K562 (cell line): ENCODE results near the gene SEH1L. TPM values are rescaled to one million over a fixed set of nuclear protein-coding genes. Genes with fewer than 3 reads are reported as not detected.

ENCODE experiments used
- BHLHE40 ChIP-seq: IDR thresholded peaks from 2 replicates; pipeline ENCODE4 v1.6.1; 2011; ENCODE audit warnings: low read length, improper control_type of control experiment
- CEBPZ ChIP-seq: fragments of 150-350 bp; IDR thresholded peaks from 2 replicates; pipeline ENCODE4 v1.6.1; 2014; ENCODE audit warnings: low read depth, mild to moderate bottlenecking, low read length, borderline replicate concordance
- MEF2A ChIP-seq: IDR thresholded peaks from 2 replicates; pipeline ENCODE4 v1.6.1; 2011; ENCODE audit warnings: low read depth, mild to moderate bottlenecking, low read length, moderate library complexity; ENCODE audit not compliant: control insufficient read depth
- MIER1 ChIP-seq: fragments of 450-650 bp; IDR thresholded peaks from 2 replicates; pipeline ENCODE4 v1.6.1; 2016; ENCODE audit warnings: antibody characterized with exemption, mild to moderate bottlenecking, low read depth
- NBN ChIP-seq: fragments of 450-650 bp; IDR thresholded peaks from 2 replicates; pipeline ENCODE4 v1.6.1; 2016; ENCODE audit warnings: low read depth, mild to moderate bottlenecking
- NR4A1 ChIP-seq, 2 experiments: fragments of 250-450 bp in 1 of 2; fragments of 450-650 bp in 1 of 2; sonication (Bioruptor Pico) in 1 of 2; IDR thresholded peaks; 2 replicates each; pipeline versions ENCODE4 v1.4.0 to v1.6.1; 2016 to 2020; ENCODE audit warnings: mild to moderate bottlenecking in 2 of 2, missing compliant biosample characterization in 1 of 2, missing genetic modification characterization in 1 of 2, moderate library complexity in 1 of 2
- PRDM10 ChIP-seq: fragments of 450-650 bp; IDR thresholded peaks from 2 replicates; pipeline ENCODE4 v1.6.1; 2018; ENCODE audit not compliant: partially characterized antibody
- SMAD2 ChIP-seq: fragments of 150-350 bp; IDR thresholded peaks from 2 replicates; pipeline ENCODE4 v1.6.1; 2014; ENCODE audit warnings: low read depth, mild to moderate bottlenecking, low read length
- ZBED1 ChIP-seq: IDR thresholded peaks from 2 replicates; pipeline ENCODE4 v1.6.1; 2014
- ZNF830 ChIP-seq: fragments of 250-450 bp; sonication (Bioruptor Pico); IDR thresholded peaks from 2 replicates; pipeline ENCODE4 v1.5.0; 2021; ENCODE audit warnings: mild to moderate bottlenecking
- polyA plus RNA-seq, 8 experiments: library from polyadenylated mRNA; depleted of rRNA in 4 of 8; stranded (reverse) in 5 of 8; unstranded in 3 of 8; fragments of >200 nt; fragmentation: Nextera tagmentation in 2 of 8; fragmentation: Illumina TruSeq in 1 of 8; extraction: Ambion mirVana in 2 of 8; extraction: Trizol in 1 of 8; gene quantifications; 2 replicates each; pipeline versions ENCODE4 v1.2.1 to v1.2.3, GENCODE V29; 2011 to 2014; ENCODE audit warnings: inconsistent platforms in 1 of 8, missing spikeins in 1 of 8
- total RNA-seq, 7 experiments: library from RNA; depleted of rRNA in 6 of 7; stranded (reverse); fragments of >200 nt in 6 of 7; fragmentation: Illumina TruSeq in 2 of 7; extraction: Trizol in 2 of 7; gene quantifications; 2 replicates each; pipeline versions ENCODE4 v1.2.1 to v1.2.3, GENCODE V29; 2011 to 2021; ENCODE audit warnings: low replicate concordance in 1 of 7
- TF ChIP-seq, protein P1 (sequence below): fragments of 250-450 bp; sonication (Bioruptor Pico); IDR thresholded peaks from 2 replicates; pipeline ENCODE4 v1.8.0; 2022; ENCODE audit warnings: inconsistent platforms, mild to moderate bottlenecking, moderate library complexity, borderline replicate concordance
- TF ChIP-seq, protein P2 (sequence below): fragments of 450-650 bp; formaldehyde crosslinking; IDR thresholded peaks from 2 replicates; pipeline ENCODE4 v1.4.0; 2022; ENCODE audit warnings: missing genetic modification characterization
- TF ChIP-seq, protein P3 (sequence below): sonication (generic); formaldehyde crosslinking; IDR thresholded peaks from 2 replicates; pipeline ENCODE4 v1.8.0; 2023; ENCODE audit warnings: mild to moderate bottlenecking, missing genetic modification reagents

The SEH1L gene
- total and polyA plus RNA-seq, 9 of the 15 experiments (the other 6 are each of a cell fraction or from before 2014, with no cell fraction given): 62.2 to 180 (median 108) TPM

DNA sequence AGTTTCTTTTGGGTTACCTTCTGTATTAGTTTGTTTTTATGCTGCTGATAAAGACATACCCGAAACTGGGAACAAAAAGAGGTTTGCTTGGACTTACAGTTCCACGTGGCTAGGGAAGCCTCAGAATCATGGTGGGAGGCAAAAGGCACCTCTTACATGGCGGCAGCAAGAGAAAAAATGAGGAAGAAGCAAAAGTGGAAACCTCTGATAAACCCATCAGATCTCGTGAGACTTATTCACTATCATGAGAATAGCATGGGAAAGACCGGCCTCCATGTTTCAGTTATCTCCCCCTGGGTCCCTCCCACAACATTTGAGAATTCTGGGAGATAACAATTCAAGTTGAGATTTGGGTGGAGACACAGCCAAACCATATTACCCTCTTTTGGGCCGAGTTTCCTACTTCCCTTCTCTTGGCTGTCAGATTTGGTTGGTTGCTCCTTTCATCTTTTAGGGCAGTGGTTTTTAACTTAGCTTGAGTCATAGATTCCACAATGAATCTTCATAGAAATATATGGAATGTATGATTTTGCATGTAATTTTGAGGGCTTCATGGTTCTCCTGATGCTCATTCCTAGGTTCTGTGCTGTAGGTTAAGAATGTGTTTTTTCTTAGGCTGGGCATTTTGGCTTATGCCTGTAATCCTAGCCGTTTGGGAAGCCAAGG is 87.6 kb downstream of the SEH1L start (continued):
- TF ChIP-seq NR4A1 (CRISPR knock-in tag; IDR thresholded peaks at IDR 0.05) (no peak), NR4A1 (tag; IDR thresholded peaks at IDR 0.05) (no peak), CEBPZ (no peak), BHLHE40 (no peak), PRDM10 (peak; percentile 35), MIER1 (no peak), NBN (no peak), ZNF830 (CRISPR knock-in tag) (no peak), ZBED1 (no peak), MEF2A (no peak), SMAD2 (no peak)
- TF ChIP-seq, protein P1, sequence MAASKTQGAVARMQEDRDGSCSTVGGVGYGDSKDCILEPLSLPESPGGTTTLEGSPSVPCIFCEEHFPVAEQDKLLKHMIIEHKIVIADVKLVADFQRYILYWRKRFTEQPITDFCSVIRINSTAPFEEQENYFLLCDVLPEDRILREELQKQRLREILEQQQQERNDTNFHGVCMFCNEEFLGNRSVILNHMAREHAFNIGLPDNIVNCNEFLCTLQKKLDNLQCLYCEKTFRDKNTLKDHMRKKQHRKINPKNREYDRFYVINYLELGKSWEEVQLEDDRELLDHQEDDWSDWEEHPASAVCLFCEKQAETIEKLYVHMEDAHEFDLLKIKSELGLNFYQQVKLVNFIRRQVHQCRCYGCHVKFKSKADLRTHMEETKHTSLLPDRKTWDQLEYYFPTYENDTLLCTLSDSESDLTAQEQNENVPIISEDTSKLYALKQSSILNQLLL (CRISPR knock-in tag): no peak
- TF ChIP-seq, protein P2, sequence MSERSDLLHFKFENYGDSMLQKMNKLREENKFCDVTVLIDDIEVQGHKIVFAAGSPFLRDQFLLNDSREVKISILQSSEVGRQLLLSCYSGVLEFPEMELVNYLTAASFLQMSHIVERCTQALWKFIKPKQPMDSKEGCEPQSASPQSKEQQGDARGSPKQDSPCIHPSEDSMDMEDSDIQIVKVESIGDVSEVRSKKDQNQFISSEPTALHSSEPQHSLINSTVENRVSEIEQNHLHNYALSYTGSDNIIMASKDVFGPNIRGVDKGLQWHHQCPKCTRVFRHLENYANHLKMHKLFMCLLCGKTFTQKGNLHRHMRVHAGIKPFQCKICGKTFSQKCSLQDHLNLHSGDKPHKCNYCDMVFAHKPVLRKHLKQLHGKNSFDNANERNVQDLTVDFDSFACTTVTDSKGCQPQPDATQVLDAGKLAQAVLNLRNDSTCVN: no peak
- TF ChIP-seq, protein P3, sequence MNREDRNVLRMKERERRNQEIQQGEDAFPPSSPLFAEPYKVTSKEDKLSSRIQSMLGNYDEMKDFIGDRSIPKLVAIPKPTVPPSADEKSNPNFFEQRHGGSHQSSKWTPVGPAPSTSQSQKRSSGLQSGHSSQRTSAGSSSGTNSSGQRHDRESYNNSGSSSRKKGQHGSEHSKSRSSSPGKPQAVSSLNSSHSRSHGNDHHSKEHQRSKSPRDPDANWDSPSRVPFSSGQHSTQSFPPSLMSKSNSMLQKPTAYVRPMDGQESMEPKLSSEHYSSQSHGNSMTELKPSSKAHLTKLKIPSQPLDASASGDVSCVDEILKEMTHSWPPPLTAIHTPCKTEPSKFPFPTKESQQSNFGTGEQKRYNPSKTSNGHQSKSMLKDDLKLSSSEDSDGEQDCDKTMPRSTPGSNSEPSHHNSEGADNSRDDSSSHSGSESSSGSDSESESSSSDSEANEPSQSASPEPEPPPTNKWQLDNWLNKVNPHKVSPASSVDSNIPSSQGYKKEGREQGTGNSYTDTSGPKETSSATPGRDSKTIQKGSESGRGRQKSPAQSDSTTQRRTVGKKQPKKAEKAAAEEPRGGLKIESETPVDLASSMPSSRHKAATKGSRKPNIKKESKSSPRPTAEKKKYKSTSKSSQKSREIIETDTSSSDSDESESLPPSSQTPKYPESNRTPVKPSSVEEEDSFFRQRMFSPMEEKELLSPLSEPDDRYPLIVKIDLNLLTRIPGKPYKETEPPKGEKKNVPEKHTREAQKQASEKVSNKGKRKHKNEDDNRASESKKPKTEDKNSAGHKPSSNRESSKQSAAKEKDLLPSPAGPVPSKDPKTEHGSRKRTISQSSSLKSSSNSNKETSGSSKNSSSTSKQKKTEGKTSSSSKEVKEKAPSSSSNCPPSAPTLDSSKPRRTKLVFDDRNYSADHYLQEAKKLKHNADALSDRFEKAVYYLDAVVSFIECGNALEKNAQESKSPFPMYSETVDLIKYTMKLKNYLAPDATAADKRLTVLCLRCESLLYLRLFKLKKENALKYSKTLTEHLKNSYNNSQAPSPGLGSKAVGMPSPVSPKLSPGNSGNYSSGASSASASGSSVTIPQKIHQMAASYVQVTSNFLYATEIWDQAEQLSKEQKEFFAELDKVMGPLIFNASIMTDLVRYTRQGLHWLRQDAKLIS (CRISPR knock-in tag): no peak
